Measurements from ENCODE around the gene NR2C1.
"Not testable (repeated sequence)": the region's sequence is repeated elsewhere in the genome, so short reads cannot be mapped to it uniquely, and the experiment has no call there.

NR2C1 gene

DNA sequence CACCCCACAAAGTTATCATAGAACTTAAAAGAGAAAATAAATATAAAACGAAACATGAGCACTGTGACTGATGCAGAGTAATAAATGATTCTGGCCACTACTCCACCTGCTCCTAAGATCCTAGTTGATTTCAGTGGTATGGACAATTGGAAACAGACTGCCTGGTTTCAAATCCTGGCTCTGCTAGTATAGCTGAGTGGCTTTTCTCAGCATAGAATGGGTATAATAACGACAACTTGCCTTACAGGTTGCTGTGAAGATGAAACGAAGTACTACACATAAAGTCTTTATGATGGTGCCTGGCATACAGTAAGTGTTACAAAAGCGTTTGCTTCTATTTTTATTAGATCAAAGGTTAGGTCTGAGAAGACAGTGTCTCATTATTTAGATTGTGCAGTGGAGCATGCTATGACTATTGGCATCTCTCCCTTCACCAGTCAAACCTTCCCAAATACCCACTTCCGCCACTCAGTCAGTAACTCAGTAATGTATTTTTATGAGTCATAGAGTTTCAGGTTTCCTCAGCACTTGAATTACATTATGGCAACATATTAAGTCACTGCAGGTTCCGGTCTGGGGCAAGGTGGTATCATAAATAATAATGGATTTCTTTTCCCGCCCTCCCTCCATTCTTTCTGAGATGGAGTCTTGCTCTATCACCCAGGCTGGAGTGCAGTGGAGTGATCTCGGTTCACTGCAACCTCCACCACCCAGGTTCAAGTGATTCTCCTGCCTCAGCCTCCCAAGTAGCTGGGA, 29.7 kb upstream of the NR2C1 start:
- H3K4me1 ChIP-seq (ENCODE audit: control insufficient read depth, insufficient read depth, low read length), result no peaks in the 10 kb centered on the region
- no peaks in the 10 kb centered on the region for H3K9me3 ChIP-seq (ENCODE audit: control insufficient read depth, insufficient read depth, low read length)
- H3K4me3 ChIP-seq (ENCODE audit: low read depth, low read length), result no peak overlapping the region
- H3K27me3 ChIP-seq (ENCODE audit: control insufficient read depth, insufficient read depth, low read length), result no peaks in the 10 kb centered on the region
- no peaks in the 10 kb centered on the region for H3K36me3 ChIP-seq (ENCODE audit: control insufficient read depth, insufficient read depth, low read length)
- no peak overlapping the region for H3K9ac ChIP-seq (ENCODE audit: low read depth, low read length)

DNA sequence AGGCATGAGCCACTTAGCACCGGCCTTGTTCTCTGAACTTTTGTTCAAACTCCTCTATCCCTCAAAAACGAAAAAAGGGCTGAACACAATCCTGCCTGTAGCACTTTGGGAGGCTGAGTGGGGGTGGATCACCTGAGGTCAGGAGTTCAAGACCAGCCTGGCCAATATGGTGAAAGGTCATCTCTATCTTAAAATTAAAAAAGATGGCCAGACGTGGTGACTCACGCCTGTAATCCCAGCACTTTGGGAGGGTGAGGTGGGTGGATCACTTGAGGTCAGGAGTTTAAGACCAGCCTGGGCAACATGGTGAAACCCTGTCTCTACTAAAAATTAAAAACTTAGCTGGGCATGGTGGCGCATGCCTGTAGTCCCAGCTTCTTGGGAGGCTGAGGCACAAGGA, 28.5 kb upstream of the NR2C1 start:
- H3K4me1 ChIP-seq (ENCODE audit: control insufficient read depth, insufficient read depth, low read length); H3K27me3 ChIP-seq (ENCODE audit: control insufficient read depth, insufficient read depth, low read length); H3K9ac ChIP-seq (ENCODE audit: low read depth, low read length); H3K36me3 ChIP-seq (ENCODE audit: control insufficient read depth, insufficient read depth, low read length); H3K4me3 ChIP-seq (ENCODE audit: low read depth, low read length); H3K9me3 ChIP-seq (ENCODE audit: control insufficient read depth, insufficient read depth, low read length): not testable (repeated sequence)

GRCh38 chr12:95100264-95101190, 27.1 kb upstream of the NR2C1 start:
- Histone ChIP-seq H3K4me3 (ENCODE audit: low read depth, low read length) (no peak overlapping the region), H3K9me3 (ENCODE audit: control insufficient read depth, insufficient read depth, low read length) (no peaks in the 10 kb centered on the region), H3K9ac (ENCODE audit: low read depth, low read length) (no peak overlapping the region), H3K27me3 (ENCODE audit: control insufficient read depth, insufficient read depth, low read length) (no peaks in the 10 kb centered on the region), H3K4me1 (ENCODE audit: control insufficient read depth, insufficient read depth, low read length) (no peaks in the 10 kb centered on the region), H3K36me3 (ENCODE audit: control insufficient read depth, insufficient read depth, low read length) (no peaks in the 10 kb centered on the region)

DNA sequence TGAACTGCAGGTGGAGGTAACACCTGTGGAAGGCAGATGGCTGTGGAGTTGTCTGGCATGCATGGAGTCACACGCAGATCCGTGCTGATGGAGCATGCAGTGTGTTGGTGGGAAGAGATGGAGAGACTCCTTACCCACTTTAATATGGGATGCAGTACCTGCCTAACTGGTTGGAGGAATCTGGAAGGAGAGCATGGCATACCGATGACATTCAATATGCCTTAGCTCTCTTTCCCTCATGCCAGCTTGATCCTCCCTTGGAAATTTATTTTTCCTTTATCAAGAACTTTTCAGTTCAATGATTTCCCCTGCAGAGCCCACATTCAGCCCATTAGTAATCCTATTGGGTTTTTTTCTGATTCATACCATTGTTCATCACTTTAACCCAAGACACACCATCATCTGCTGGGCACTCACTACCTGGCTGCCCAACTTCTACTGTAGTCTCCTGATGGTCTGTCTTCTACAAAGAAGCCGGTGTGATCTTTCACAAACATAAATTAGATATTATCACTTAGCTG, 25.9 kb upstream of the NR2C1 start:
- Histone ChIP-seq H3K27me3 (ENCODE audit: control insufficient read depth, insufficient read depth, low read length) (no peaks in the 10 kb centered on the region), H3K9me3 (ENCODE audit: control insufficient read depth, insufficient read depth, low read length) (no peaks in the 10 kb centered on the region), H3K36me3 (ENCODE audit: control insufficient read depth, insufficient read depth, low read length) (no peaks in the 10 kb centered on the region), H3K4me1 (ENCODE audit: control insufficient read depth, insufficient read depth, low read length) (no peaks in the 10 kb centered on the region), H3K9ac (ENCODE audit: low read depth, low read length) (no peak overlapping the region), H3K4me3 (ENCODE audit: low read depth, low read length) (no peak overlapping the region)

GRCh38 chr12:95096852-95097251, 23.4 kb upstream of the NR2C1 start:
- Histone ChIP-seq H3K9me3 (ENCODE audit: control insufficient read depth, insufficient read depth, low read length) (no peaks in the 10 kb centered on the region), H3K27me3 (ENCODE audit: control insufficient read depth, insufficient read depth, low read length) (no peaks in the 10 kb centered on the region), H3K4me3 (ENCODE audit: low read depth, low read length) (no peak overlapping the region), H3K4me1 (ENCODE audit: control insufficient read depth, insufficient read depth, low read length) (no peaks in the 10 kb centered on the region), H3K9ac (ENCODE audit: low read depth, low read length) (no peak overlapping the region), H3K36me3 (ENCODE audit: control insufficient read depth, insufficient read depth, low read length) (peaks cover 7% of the 10 kb centered on the region)

- Histone ChIP-seq H3K36me3 (ENCODE audit: control insufficient read depth, insufficient read depth, low read length) (peaks cover 7% of the 10 kb centered on the region), H3K9me3 (ENCODE audit: control insufficient read depth, insufficient read depth, low read length) (no peaks in the 10 kb centered on the region), H3K4me1 (ENCODE audit: control insufficient read depth, insufficient read depth, low read length) (no peaks in the 10 kb centered on the region), H3K9ac (ENCODE audit: low read depth, low read length) (no peak overlapping the region), H3K27me3 (ENCODE audit: control insufficient read depth, insufficient read depth, low read length) (no peaks in the 10 kb centered on the region), H3K4me3 (ENCODE audit: low read depth, low read length) (no peak overlapping the region)
These were observed 23.0 kb upstream of the NR2C1 start for GRCh38 chr12:95096378-95096777.

DNA sequence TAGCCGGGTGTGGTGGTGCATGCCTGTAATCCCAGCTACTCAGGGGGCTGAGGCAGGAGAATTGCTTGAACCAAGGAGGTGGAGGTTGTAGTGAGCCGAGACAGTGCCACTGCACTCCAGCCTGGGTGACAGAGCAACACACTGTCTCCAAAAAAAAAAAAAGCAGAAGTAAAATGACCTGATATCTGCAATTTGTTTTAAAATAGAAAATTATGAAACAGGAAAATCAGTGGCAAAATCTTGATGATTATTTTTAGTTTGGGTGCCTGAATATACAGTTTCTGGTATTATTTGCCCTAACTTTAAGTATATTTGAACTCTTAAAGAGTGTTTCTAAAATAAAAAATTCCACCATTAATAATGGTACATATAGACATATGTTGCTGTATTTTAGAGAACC, 22.4 kb upstream of the NR2C1 start:
- H3K9me3 ChIP-seq (ENCODE audit: control insufficient read depth, insufficient read depth, low read length); H3K4me1 ChIP-seq (ENCODE audit: control insufficient read depth, insufficient read depth, low read length); H3K4me3 ChIP-seq (ENCODE audit: low read depth, low read length); H3K9ac ChIP-seq (ENCODE audit: low read depth, low read length); H3K36me3 ChIP-seq (ENCODE audit: control insufficient read depth, insufficient read depth, low read length); H3K27me3 ChIP-seq (ENCODE audit: control insufficient read depth, insufficient read depth, low read length): not testable (repeated sequence)

DNA sequence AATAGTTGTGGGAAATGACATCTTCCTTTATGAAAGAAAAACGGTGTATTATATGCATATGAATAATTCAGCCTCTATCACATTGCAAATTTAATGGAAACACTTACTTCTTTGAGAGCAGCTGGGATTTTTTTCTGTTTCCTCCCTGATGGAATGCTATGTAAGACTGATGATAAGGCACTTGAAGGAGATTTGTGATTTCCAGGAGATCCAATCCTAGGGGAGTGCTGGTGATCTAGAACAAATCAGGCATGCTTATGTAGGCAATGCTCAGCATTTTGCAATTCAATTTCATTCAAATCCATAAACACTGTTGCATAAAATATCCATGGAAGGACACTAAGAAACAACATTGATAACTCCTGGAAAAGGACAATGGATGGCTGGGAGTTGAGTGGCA, 16.0 kb upstream of the NR2C1 start:
- H3K4me3 ChIP-seq (ENCODE audit: low read depth, low read length), result no peak overlapping the region
- no peak overlapping the region for H3K9ac ChIP-seq (ENCODE audit: low read depth, low read length)
- H3K9me3 ChIP-seq (ENCODE audit: control insufficient read depth, insufficient read depth, low read length), result no peaks in the 10 kb centered on the region
- peaks cover 8% of the 10 kb centered on the region for H3K36me3 ChIP-seq (ENCODE audit: control insufficient read depth, insufficient read depth, low read length)
- H3K27me3 ChIP-seq (ENCODE audit: control insufficient read depth, insufficient read depth, low read length), result no peaks in the 10 kb centered on the region
- no peaks in the 10 kb centered on the region for H3K4me1 ChIP-seq (ENCODE audit: control insufficient read depth, insufficient read depth, low read length)

DNA sequence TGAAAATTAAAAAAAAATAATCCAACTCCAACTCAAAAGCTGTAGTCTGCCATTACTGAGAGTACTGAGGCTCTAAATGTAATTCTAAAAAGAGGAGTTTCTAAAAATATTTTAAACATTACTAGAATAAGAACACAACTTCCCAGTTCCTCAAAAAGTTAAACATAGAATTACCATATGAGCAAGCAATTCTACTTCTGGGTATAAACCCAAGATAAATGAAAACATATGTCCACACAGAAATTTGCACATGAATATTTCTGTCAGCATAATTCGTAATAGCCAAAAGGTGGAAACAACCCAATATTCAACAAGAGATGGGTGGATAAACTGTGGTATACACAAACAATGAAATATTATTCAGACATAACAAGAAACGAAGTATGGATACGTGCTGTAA, 15.0 kb upstream of the NR2C1 start:
- Histone ChIP-seq H3K27me3 (ENCODE audit: control insufficient read depth, insufficient read depth, low read length) (no peaks in the 10 kb centered on the region), H3K4me1 (ENCODE audit: control insufficient read depth, insufficient read depth, low read length) (no peaks in the 10 kb centered on the region), H3K36me3 (ENCODE audit: control insufficient read depth, insufficient read depth, low read length) (peaks cover 8% of the 10 kb centered on the region), H3K9ac (ENCODE audit: low read depth, low read length) (no peak overlapping the region), H3K4me3 (ENCODE audit: low read depth, low read length) (no peak overlapping the region), H3K9me3 (ENCODE audit: control insufficient read depth, insufficient read depth, low read length) (no peaks in the 10 kb centered on the region)

DNA sequence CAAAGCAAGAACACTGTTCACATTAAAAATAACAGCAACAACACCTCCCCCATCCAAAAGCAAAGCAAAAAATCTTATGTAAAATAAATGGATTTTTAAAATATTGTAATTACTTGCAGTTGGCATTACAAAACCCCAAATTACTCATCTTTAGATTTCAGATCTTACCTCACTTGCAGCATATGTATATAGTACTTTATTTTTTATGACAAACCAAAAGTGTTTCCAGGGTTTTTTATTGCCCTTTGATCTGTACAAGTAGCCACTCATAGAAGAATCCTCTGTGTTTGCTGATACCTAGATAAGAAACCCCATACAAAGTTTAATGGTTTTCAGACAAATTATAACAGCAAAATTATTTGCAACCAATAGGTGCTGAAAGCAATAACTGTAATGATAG, 12.2 kb upstream of the NR2C1 start:
- no peak overlapping the region for H3K4me3 ChIP-seq (ENCODE audit: low read depth, low read length)
- H3K27me3 ChIP-seq (ENCODE audit: control insufficient read depth, insufficient read depth, low read length), result no peaks in the 10 kb centered on the region
- no peak overlapping the region for H3K9ac ChIP-seq (ENCODE audit: low read depth, low read length)
- no peaks in the 10 kb centered on the region for H3K9me3 ChIP-seq (ENCODE audit: control insufficient read depth, insufficient read depth, low read length)
- H3K36me3 ChIP-seq (ENCODE audit: control insufficient read depth, insufficient read depth, low read length), result peaks cover 2% of the 10 kb centered on the region
- H3K4me1 ChIP-seq (ENCODE audit: control insufficient read depth, insufficient read depth, low read length), result no peaks in the 10 kb centered on the region

- Histone ChIP-seq H3K4me1 (ENCODE audit: control insufficient read depth, insufficient read depth, low read length) (no peaks in the 10 kb centered on the region), H3K9me3 (ENCODE audit: control insufficient read depth, insufficient read depth, low read length) (no peaks in the 10 kb centered on the region), H3K9ac (ENCODE audit: low read depth, low read length) (no peak overlapping the region), H3K27me3 (ENCODE audit: control insufficient read depth, insufficient read depth, low read length) (no peaks in the 10 kb centered on the region), H3K4me3 (ENCODE audit: low read depth, low read length) (no peak overlapping the region), H3K36me3 (ENCODE audit: control insufficient read depth, insufficient read depth, low read length) (peaks cover 2% of the 10 kb centered on the region)
These were observed 10.5 kb upstream of the NR2C1 start for GRCh38 chr12:95083938-95084337.

- H3K9ac ChIP-seq (ENCODE audit: low read depth, low read length), result no peak overlapping the region
- no peak overlapping the region for H3K4me3 ChIP-seq (ENCODE audit: low read depth, low read length)
- no peaks in the 10 kb centered on the region for H3K9me3 ChIP-seq (ENCODE audit: control insufficient read depth, insufficient read depth, low read length)
These were observed 10.1 kb upstream of the NR2C1 start for GRCh38 chr12:95083471-95083870.

More at GRCh38 chr12:95083471-95083870, 10.1 kb upstream of the NR2C1 start:
- Histone ChIP-seq H3K36me3 (ENCODE audit: control insufficient read depth, insufficient read depth, low read length) (peaks cover 2% of the 10 kb centered on the region), H3K4me1 (ENCODE audit: control insufficient read depth, insufficient read depth, low read length) (no peaks in the 10 kb centered on the region), H3K27me3 (ENCODE audit: control insufficient read depth, insufficient read depth, low read length) (no peaks in the 10 kb centered on the region)
